ENCODE data around the gene GABBR2.
"Not testable (repeated sequence)": the region's sequence is repeated elsewhere in the genome, so short reads cannot be mapped to it uniquely, and the experiment has no call there.

Gene GABBR2

GRCh38 chr9:98594546-98595160 is 114.1 kb downstream of the GABBR2 start:
- no peak for TF ChIP-seq CTCF (conservative IDR thresholded peaks at IDR 0.05; ENCODE audit: control insufficient read depth, insufficient read depth, low read depth, low read length)
- DNase-seq (ENCODE audit: low read depth): no peak
- H3K4me3 ChIP-seq (ENCODE audit: control insufficient read depth, low read depth, low read length): no peak overlapping the region

- no peak for DNase-seq (ENCODE audit: low read depth)
- no peak overlapping the region for H3K4me3 ChIP-seq (ENCODE audit: control insufficient read depth, low read depth, low read length)
- TF ChIP-seq CTCF (conservative IDR thresholded peaks at IDR 0.05; ENCODE audit: control insufficient read depth, insufficient read depth, low read depth, low read length): no peak
Observed at GRCh38 chr9:98593354-98594253, 115.1 kb downstream of the GABBR2 start.

DNA sequence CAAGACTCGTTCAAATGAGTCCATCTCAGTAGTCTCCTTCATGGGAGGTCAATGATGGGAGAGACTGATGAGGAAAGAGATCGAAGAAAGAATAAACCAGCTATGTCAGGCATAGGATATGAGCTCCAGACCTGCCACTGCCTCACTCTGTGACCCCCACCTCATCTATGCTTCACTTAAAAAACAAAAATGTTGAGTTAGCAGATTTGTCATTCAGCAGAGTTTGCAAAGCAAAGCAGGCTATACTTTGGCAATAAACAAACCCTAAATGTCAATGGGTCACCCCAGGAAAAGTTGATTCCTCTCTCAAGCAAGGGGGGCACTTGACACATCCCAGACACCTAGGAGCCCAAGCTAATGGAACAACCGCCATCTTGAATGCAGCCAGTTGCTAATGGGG is 117.0 kb downstream of the GABBR2 start:
- no peak overlapping the region for H3K4me3 ChIP-seq (ENCODE audit: control insufficient read depth, low read depth, low read length)
- no peak for DNase-seq (ENCODE audit: low read depth)
- TF ChIP-seq CTCF (conservative IDR thresholded peaks at IDR 0.05; ENCODE audit: control insufficient read depth, insufficient read depth, low read depth, low read length): no peak

- no peak for TF ChIP-seq CTCF (conservative IDR thresholded peaks at IDR 0.05; ENCODE audit: control insufficient read depth, insufficient read depth, low read depth, low read length)
- no peak overlapping the region for H3K4me3 ChIP-seq (ENCODE audit: control insufficient read depth, low read depth, low read length)
- DNase-seq (ENCODE audit: low read depth): no peak
Observed at GRCh38 chr9:98590101-98590500, 118.6 kb downstream of the GABBR2 start.

DNA sequence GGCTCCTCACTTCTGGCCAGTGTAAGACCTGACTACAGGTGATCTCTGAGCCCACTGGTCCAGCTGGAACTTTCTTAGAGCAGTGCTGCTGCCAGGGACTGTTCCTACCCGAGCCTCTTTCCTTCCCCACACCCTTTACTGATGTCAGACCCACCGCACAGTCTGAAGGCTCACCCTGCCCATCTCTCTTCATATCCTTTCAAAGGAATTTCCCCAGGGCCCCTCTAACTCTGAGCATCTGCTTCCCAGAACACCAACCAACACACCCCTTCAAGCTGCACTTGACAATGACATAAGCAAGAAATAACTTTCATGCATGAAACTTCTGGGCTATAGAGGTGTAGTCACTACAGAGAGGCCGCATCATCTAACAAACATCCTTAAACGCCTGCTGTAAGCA is 119.6 kb downstream of the GABBR2 start:
- no peak overlapping the region for H3K4me3 ChIP-seq (ENCODE audit: control insufficient read depth, low read depth, low read length)
- DNase-seq (ENCODE audit: low read depth): no peak
- TF ChIP-seq CTCF (conservative IDR thresholded peaks at IDR 0.05; ENCODE audit: control insufficient read depth, insufficient read depth, low read depth, low read length): no peak

- not testable (repeated sequence) for H3K4me3 ChIP-seq (ENCODE audit: control insufficient read depth, low read depth, low read length); DNase-seq (ENCODE audit: low read depth)
Observed at GRCh38 chr9:98584853-98585438, 123.8 kb downstream of the GABBR2 start.

- TF ChIP-seq CTCF (conservative IDR thresholded peaks at IDR 0.05; ENCODE audit: control insufficient read depth, insufficient read depth, low read depth, low read length): no peak
- no peak for DNase-seq (ENCODE audit: low read depth)
- H3K4me3 ChIP-seq (ENCODE audit: control insufficient read depth, low read depth, low read length): no peak overlapping the region
Observed at GRCh38 chr9:98584059-98584458, 124.7 kb downstream of the GABBR2 start.

All from fibroblast of mammary gland (primary cell).